HG02759 (cell line): Measurements from ENCODE around the gene PLXNA3.

Experiments used
- ATAC-seq: cut with Tn5 transposase; IDR thresholded peaks from one replicate; pipeline ENCODE4 v1.9.1; 2021; ENCODE audit warnings: mild to moderate bottlenecking, moderate library complexity; ENCODE audit not compliant: unreplicated experiment

PLXNA3 gene

DNA sequence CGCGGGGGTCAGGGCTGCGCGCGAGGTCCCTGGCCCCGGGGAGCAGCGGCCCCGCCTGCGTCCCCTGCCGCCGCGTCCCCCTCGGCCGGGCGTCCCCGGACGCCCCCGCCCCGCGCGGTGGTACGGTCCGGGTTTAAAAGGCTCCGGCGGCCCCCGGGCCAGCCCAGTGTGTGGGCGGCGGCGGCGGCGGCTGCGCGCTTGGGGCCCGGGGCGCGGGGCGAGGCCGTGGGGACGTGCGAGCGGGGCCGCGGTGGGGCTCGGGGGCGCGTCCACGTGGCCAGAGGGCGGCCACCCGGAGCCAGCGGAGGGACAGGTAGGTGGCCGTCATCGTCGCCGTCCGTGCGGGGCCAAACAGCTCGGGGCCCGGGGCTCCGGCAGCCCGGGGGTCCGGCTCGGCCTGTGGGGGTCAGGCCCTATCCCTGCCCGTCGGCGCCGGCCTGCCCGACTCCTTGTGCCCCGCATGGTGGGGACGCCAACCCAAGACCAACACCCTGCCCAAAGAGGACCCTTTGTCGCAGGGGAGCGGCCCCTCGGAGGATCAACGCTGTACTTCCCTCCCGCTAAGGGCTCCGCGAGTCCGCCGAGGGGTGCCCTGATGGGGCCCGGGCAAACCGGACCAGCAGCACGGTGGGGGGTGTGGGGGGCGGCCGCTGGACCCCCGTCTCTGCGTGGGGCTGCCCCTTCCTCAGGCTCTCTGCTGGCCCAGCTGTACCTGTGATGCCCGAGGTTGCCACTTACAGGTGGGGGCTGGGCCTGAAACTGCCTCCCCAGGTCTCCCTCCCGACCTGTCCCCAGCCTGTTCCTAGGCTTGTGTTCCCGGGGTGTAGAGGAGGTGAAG, at the start of gene PLXNA3:
PLXNA3 (plus strand) TSS at position 166 of the 838 bp plus-strand sequence. CDS start 1,903 bp downstream, outside the sequence.
- ATAC-seq = peak; percentile 79

GRCh38 chrX:154408659-154409221, 49.3 kb upstream of the PLXNA3 start:
- ATAC-seq = peak; percentile 4

- peak; percentile 54 for ATAC-seq
These were observed 48.7 kb upstream of the PLXNA3 start, which contains the start of gene DNASE1L1 for GRCh38 chrX:154409222-154409871. TSS of gene DNASE1L1 (minus strand) at chrX:154409254. CDS start at chrX:154405568, 3,686 bp downstream.

DNA sequence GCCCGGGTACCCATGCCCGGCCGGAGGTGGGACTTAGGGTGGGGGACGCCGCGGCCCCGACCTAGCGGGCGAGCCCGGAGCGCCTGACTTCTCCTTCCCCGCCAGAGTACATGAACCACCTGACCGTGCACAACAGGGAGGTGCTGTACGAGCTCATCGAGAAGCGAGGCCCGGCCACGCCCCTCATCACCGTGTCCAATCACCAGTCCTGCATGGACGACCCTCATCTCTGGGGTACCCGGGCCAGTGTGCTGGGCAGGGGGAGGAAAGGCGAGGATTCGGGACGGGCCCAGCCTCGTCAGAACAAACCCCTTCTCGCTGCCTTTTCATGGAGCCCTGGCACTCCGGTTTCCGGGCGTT, 46.1 kb upstream of the PLXNA3 start:
- ATAC-seq = peak; percentile 55

- ATAC-seq = no peak
These were observed 45.6 kb upstream of the PLXNA3 start for GRCh38 chrX:154412468-154412867.

DNA sequence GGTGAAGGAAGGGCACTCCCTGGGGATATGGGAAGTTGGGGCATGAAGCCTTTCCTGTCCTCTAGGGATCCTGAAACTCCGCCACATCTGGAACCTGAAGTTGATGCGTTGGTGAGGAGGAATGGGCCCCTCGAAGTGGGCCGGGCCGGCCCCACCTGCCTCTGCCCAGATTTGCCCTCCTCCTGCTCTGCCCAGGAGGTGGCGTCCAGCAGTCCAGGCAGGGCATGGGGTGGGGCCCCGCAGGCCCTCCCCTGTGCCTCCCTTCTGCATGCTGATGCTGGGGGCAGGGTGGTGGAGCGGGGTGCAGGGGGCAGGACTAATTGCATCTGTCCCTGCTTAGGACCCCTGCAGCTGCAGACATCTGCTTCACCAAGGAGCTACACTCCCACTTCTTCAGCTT, 44.9 kb upstream of the PLXNA3 start:
- no peak for ATAC-seq

DNA sequence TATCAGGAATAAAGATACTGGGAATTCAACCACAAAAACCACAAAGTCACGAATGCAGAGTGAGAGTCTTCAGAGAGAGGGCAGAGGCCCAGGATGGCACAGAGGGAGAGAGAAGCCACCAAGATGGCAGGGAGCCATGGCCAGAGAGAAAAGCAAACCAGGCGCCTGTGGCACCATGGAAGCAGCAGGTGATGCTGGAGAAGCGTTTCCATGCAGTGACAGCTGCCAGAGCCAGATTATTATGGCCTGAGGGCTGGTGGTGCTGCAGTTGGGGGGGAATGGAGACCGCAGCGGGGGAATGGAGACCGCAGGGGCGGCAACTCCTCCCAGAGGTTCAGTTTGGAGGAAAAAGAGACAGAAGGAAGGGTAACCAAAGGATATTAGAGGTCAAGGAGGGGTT, 40.9 kb upstream of the PLXNA3 start:
- no peak for ATAC-seq

GRCh38 chrX:154419189-154419588, 38.9 kb upstream of the PLXNA3 start:
- ATAC-seq = no peak

DNA sequence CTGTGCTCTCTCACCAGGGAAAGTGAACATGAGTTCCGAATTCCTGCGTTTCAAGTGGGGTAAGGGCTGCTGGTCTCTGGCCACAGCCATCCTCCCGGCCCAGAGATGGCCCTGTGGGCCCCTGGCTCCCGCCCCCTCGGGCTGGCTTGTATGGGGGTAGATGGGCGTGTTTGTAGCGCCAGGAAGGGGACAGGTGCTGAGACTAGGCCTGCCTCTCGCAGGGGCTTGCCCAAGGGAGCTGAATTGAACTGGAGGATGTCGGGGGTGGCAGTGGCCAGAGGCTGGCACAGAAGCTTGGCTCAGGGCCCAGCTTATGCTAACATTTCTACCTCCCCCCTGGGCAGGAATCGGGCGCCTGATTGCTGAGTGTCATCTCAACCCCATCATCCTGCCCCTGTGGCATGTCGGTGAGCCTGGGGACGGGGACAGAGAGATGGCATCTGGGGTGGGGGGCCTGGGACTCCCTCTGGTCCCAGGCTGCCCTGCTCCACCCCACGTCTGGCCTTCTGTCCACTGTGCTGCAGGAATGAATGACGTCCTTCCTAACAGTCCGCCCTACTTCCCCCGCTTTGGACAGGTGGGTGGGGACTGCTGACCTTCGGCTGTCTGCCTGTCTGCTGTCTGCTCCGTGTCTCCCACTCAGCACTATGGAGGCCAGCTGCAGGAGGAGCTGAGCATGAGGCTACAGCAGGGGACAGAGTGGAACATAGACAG, 38.2 kb upstream of the PLXNA3 start:
- ATAC-seq = no peak

DNA sequence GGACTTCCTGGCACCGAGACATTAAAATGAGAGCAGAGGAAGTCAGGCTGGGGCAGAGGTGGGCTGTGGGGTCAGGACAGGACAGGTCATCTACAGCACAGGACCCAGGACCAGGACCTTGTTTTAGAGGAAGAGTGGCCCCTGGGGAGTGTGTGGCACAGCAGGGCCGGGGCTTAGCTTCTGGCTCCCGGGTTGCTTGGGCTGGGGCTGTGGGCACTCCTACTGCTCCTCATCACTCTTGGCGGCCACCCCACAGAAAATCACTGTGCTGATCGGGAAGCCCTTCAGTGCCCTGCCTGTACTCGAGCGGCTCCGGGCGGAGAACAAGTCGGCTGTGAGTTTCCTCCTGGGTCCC, 37.7 kb upstream of the PLXNA3 start:
- ATAC-seq = no peak

DNA sequence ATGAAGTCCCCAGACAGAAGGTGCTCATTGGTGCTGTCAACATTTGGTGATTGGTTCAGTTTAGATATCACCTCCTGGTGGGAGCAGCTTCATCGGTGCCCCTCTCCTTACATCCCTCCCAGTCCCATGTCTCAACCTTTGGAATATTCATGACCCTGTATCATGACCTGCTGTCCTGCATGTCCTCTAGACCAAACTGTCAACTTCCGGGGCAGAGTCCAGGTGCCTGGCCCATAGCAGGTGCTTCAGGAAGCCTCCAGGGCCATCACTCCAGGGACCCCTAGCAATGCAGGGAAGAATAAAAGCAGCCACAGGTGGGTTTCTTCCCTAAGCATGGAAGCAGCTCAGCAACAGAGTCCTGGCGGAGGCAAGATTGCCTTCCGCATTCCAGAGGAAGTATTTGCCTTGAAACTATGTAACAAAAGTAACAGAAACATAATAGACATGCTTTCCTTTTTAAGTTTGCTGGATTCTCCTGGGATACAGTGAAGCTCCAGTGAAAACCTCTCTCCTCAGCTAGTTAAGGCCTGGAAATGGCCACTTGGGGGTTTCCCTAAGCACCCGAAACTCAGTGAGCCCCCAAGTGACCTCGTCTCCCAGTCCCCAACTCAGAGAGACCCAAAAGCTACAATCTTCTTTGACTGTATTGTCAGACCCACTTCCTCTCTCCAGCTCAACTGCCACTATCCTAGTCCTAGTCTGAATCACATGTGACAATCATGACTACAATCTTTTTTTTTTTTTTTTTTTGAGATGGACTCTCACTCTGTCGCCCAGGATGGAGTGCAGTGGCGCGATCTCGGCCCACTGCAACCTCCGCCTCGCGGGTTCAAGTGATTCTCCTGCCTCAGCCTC, 30.9 kb upstream of the PLXNA3 start:
- ATAC-seq = no peak

DNA sequence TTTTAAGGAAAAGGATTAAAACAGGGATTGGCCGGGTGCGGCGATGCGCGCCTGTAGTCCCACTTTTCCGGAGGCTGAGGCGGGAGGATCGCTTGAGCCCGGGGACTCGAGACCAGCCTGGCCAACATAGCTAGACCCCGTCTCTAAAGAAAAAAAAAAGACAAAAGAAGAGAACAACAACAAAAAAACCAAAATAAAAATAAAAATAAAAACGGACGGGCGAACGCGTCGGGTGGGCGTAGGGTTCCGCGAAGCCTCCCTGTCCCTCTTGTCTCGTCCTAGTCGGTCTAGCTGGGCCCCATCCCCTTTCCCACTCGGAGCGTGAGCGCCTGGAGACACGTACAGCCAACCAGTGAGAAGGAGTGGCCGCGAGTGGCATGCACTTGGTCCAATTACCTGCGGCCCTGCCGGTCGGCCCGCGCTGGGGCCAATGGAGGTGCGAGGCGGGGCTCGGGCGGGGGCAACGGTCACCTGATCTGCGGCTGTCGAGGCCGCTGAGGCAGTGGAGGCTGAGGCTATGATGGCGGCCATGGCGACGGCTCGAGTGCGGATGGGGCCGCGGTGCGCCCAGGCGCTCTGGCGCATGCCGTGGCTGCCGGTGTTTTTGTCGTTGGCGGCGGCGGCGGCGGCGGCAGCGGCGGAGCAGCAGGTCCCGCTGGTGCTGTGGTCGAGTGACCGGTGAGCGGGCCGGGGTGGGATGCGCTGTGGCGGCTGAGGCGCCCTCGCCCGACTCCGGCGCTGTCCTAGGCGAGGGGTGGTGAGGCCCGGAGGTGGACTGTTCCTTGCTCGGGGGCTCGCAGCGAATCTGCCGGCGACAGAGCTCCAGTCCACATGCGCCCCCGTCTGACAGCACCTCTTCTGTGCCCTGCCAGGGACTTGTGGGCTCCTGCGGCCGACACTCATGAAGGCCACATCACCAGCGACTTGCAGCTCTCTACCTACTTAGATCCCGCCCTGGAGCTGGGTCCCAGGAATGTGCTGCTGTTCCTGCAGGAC, 29.6 kb upstream of the PLXNA3 start, which contains the start of gene ATP6AP1:
ATP6AP1 (plus strand) TSS at position 502 of the 996 bp plus-strand sequence; CDS start at position 518, 16 bp downstream.
- peak; percentile 98 for ATAC-seq

- ATAC-seq = no peak
These were observed 28.4 kb upstream of the PLXNA3 start for GRCh38 chrX:154429711-154430110.

DNA sequence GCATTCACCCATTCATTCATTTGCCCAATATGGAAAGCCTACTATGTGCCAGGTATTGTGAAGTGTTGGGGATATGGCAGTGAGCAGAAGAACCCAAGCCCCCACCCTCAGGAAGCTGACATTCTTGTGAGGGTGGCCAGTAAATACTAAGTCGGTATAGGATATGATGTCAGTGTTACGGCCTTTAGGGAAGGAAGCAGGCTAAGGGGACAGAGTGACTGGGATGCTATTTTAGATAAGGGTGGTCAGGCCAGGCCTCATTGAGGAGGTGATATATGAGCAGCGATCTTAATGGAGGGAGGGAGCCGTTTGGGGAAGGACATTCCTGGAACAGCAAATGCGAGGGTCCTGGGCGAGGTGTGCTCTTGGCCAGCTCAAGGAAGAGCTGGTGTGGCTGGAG, 27.6 kb upstream of the PLXNA3 start:
- ATAC-seq = no peak

GRCh38 chrX:154430916-154431315, 27.2 kb upstream of the PLXNA3 start:
- no peak for ATAC-seq

DNA sequence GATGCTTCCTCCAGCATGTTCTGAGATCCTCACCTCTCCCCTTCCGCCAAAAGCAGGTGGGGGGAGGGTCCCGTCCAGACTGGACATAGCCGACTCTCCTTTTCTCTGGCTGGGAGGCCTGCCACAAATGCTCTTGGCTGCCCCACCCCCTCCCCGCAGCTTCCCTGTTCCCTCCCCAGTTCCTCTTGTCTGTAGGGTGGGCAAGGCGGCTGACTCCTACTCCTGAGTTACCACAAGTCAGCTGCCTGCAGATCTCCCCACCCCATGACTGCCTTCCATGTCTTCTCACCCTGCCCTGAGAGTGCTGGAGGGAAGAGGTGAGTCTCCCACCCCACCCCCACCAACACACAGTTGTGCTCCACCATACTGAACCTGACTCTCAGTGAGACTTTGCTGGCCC, 26.7 kb upstream of the PLXNA3 start:
- ATAC-seq = no peak

DNA sequence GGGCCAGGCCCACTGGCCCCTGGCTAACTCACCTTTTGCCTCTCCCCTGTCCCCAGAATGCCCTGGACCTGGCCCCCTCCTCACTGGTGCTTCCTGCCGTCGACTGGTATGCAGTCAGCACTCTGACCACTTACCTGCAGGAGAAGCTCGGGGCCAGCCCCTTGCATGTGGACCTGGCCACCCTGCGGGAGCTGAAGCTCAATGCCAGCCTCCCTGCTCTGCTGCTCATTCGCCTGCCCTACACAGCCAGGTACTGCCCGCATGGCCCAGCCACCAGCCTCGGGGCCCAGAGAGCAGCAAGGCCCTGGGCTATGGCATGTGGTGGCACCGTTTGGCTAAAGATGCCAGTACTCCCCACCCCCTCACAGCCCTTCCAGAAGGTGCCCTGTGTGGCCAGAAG, 25.9 kb upstream of the PLXNA3 start:
- no peak for ATAC-seq

DNA sequence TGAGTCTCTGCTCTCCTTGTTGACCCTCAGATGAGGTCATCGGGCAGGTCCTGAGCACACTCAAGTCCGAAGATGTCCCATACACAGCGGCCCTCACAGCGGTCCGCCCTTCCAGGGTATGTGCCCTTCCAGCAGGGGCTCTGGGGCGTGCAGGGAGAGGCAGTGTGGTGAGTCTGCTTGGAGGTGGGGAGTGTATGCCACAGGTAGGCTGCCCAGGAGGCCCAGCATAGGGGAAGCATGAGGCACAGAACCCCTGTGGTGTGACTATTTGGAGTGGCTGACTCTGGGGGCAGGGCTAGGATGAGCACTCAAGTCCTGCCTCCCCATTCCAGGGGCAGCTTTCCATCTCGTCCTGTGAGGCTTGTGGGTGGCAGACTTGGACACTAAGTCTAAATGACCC, 24.5 kb upstream of the PLXNA3 start:
- no peak for ATAC-seq
